ENCODE measurements around the gene MIF. TPM values are rescaled to one million over a fixed set of nuclear protein-coding genes. Genes with fewer than 3 reads are reported as not detected.
"Not testable (repeated sequence)": the region's sequence is repeated elsewhere in the genome, so short reads cannot be mapped to it uniquely, and the experiment has no call there.

The MIF gene
- total RNA-seq, 2 experiments from 2014 or later = 1,202 to 1,440 TPM

GRCh38 chr22:23858484-23858815, 35.7 kb upstream of the MIF start:
- POLR2A ChIA-PET = interaction anchor here (0.5 to 3.5 kb wide), 9 partner anchors 8 to 122 kb away, joined by 3 to 43 read pairs (median 5); no protein-coding TSS in a partner anchor
- CTCF ChIA-PET (ENCODE audit: unreplicated experiment) = interaction anchor here (0.6 to 1.6 kb wide), 3 partner anchors 8 to 35 kb away, joined by 3 to 10 read pairs (median 5); partner anchors contain the start of gene MIF
- peaks cover 10% of the 10 kb centered on the region; the same call in 1 of the 2 replicates for H3K79me2 ChIP-seq (ENCODE audit: insufficient read depth, low read depth, low read length)
- no TSS peak for BruUV-seq (replicated peaks)
- H3K9me2 ChIP-seq (ENCODE audit: insufficient read depth, low read length) = no peaks in the 10 kb centered on the region
- H3K4me1 ChIP-seq (ENCODE audit: insufficient read depth, low read length, poor library complexity, severe bottlenecking) = peaks cover 21% of the 10 kb centered on the region
- peak overlapping the region; percentile 78 for H3K4me3 ChIP-seq (ENCODE audit: low read depth, low read length, poor library complexity, severe bottlenecking)
- peak overlapping the region; percentile 90 for H3K4me2 ChIP-seq (ENCODE audit: low read length)
- H3K9me3 ChIP-seq (ENCODE audit: low read length) = no peaks in the 10 kb centered on the region
- H4K20me1 ChIP-seq (ENCODE audit: insufficient read depth, low read length) = no peaks in the 10 kb centered on the region
- H2AFZ ChIP-seq (ENCODE audit: low read length) = peak overlapping the region; percentile 70; the same call in 1 of the 2 replicates
- H3K27ac ChIP-seq (ENCODE audit: low read depth, low read length, poor library complexity, severe bottlenecking) = peak overlapping the region; percentile 94
- H3K36me3 ChIP-seq (ENCODE audit: insufficient read depth, low read length) = no peaks in the 10 kb centered on the region
- no peak for DNase-seq (ENCODE audit: low spot score)
- TF ChIP-seq CTCF (conservative IDR thresholded peaks at IDR 0.05; ENCODE audit: low read length) (peak; percentile 22; the same call in 1 of the 2 replicates), EZH2phosphoT487 (IDR thresholded peaks at IDR 0.05; ENCODE audit: borderline replicate concordance, low read depth, low read length) (no peak)
- intact Hi-C loops (cut with micrococcal nuclease; ENCODE audit: unreplicated experiment) = loop anchor here (10.0 kb wide), 1 partner anchor 296 kb away; no protein-coding TSS in a partner anchor

GRCh38 chr22:23859201-23859600, 35.0 kb upstream of the MIF start:
- no peak for TF ChIP-seq CTCF (conservative IDR thresholded peaks at IDR 0.05; ENCODE audit: low read length)
- no peak for TF ChIP-seq EZH2phosphoT487 (IDR thresholded peaks at IDR 0.05; ENCODE audit: borderline replicate concordance, low read depth, low read length)
- H3K36me3 ChIP-seq (ENCODE audit: insufficient read depth, low read length) = no peaks in the 10 kb centered on the region
- peak overlapping the region; percentile 78 for H3K4me3 ChIP-seq (ENCODE audit: low read depth, low read length, poor library complexity, severe bottlenecking)
- H3K4me1 ChIP-seq (ENCODE audit: insufficient read depth, low read length, poor library complexity, severe bottlenecking) = peaks cover 21% of the 10 kb centered on the region
- H3K9me2 ChIP-seq (ENCODE audit: insufficient read depth, low read length) = no peaks in the 10 kb centered on the region
- H3K4me2 ChIP-seq (ENCODE audit: low read length) = peak overlapping the region; percentile 90
- intact Hi-C loops (cut with micrococcal nuclease; ENCODE audit: unreplicated experiment) = loop anchor here (10.0 kb wide), 1 partner anchor 296 kb away; no protein-coding TSS in a partner anchor
- peaks cover 10% of the 10 kb centered on the region; the same call in 1 of the 2 replicates for H3K79me2 ChIP-seq (ENCODE audit: insufficient read depth, low read depth, low read length)
- H2AFZ ChIP-seq (ENCODE audit: low read length) = no peak overlapping the region
- peak; percentile 63 for DNase-seq (ENCODE audit: low spot score)
- H3K9me3 ChIP-seq (ENCODE audit: low read length) = no peaks in the 10 kb centered on the region
- ChIA-PET POLR2A (interaction anchor here (0.8 to 3.5 kb wide), 7 partner anchors 9 to 89 kb away, joined by 3 to 43 read pairs (median 7); no protein-coding TSS in a partner anchor), CTCF (ENCODE audit: unreplicated experiment) (interaction anchor here (1.2 to 1.6 kb wide), 2 partner anchors 9 to 34 kb away, joined by 3 to 10 read pairs; partner anchors contain the start of gene MIF)
- no peaks in the 10 kb centered on the region for H4K20me1 ChIP-seq (ENCODE audit: insufficient read depth, low read length)
- peak overlapping the region; percentile 94 for H3K27ac ChIP-seq (ENCODE audit: low read depth, low read length, poor library complexity, severe bottlenecking)
- BruUV-seq (replicated peaks) = no TSS peak

- H3K79me2 ChIP-seq (ENCODE audit: insufficient read depth, low read depth, low read length) = peaks cover 10% of the 10 kb centered on the region; the same call in 1 of the 2 replicates
- POLR2A ChIA-PET = interaction anchor here (0.9 kb wide), 1 partner anchor 20 kb away, joined by 3 read pairs; no protein-coding TSS in a partner anchor
These were observed 34.0 kb upstream of the MIF start for GRCh38 chr22:23860187-23860586.

More at GRCh38 chr22:23860187-23860586, 34.0 kb upstream of the MIF start:
- CTCF ChIA-PET (ENCODE audit: unreplicated experiment); H3K36me3 ChIP-seq (ENCODE audit: insufficient read depth, low read length); H3K9me2 ChIP-seq (ENCODE audit: insufficient read depth, low read length); BruUV-seq (replicated peaks); H3K4me2 ChIP-seq (ENCODE audit: low read length); H3K27ac ChIP-seq (ENCODE audit: low read depth, low read length, poor library complexity, severe bottlenecking); H4K20me1 ChIP-seq (ENCODE audit: insufficient read depth, low read length); H2AFZ ChIP-seq (ENCODE audit: low read length); DNase-seq (ENCODE audit: low spot score); H3K9me3 ChIP-seq (ENCODE audit: low read length); H3K4me3 ChIP-seq (ENCODE audit: low read depth, low read length, poor library complexity, severe bottlenecking): not testable (repeated sequence)
- intact Hi-C loops (cut with micrococcal nuclease; ENCODE audit: unreplicated experiment) = loop anchor here (5.0 kb wide), 1 partner anchor 97 kb away; no protein-coding TSS in a partner anchor
- peaks cover 21% of the 10 kb centered on the region for H3K4me1 ChIP-seq (ENCODE audit: insufficient read depth, low read length, poor library complexity, severe bottlenecking)

Measured in OCI-LY7 (cell line).